Loucy (cell line): ENCODE data around the gene DNAJC22.
A peak's percentile ranks its signal among the peaks of the same experiment; 100 is the strongest.

Experiments
- H2AFZ ChIP-seq: fragments of 200-600 bp; sonication (generic); 2 replicates; pipeline ENCODE4 v1.6.0; 2016; ENCODE audit warnings: antibody characterized with exemption, mild to moderate bottlenecking, low read length, moderate library complexity
- H3F3A ChIP-seq: fragments of 200-600 bp; 2 replicates; pipeline ENCODE4 v1.6.0; 2016; ENCODE audit warnings: antibody characterized with exemption, low read depth, mild to moderate bottlenecking
- H3K27me3 ChIP-seq: fragments of 200-600 bp; sonication (generic); 2 replicates; pipeline ENCODE4 v1.6.1; 2014; ENCODE audit warnings: low read length, mild to moderate bottlenecking; ENCODE audit not compliant: insufficient read depth, poor library complexity, severe bottlenecking
- H3K36me3 ChIP-seq: fragments of 200-600 bp; sonication (generic); 2 replicates; pipeline ENCODE4 v1.6.1; 2016; ENCODE audit warnings: low read length; ENCODE audit not compliant: insufficient read depth
- H3K4me1 ChIP-seq: fragments of 200-600 bp; sonication (generic); 2 replicates; pipeline ENCODE4 v1.5.1; 2014; ENCODE audit warnings: low read length, mild to moderate bottlenecking; ENCODE audit not compliant: insufficient read depth, poor library complexity, severe bottlenecking
- H3K4me2 ChIP-seq: fragments of 200-600 bp; sonication (generic); 2 replicates; pipeline ENCODE4 v1.6.0; 2014; ENCODE audit warnings: antibody characterized with exemption, low read length, low read depth, mild to moderate bottlenecking; ENCODE audit not compliant: poor library complexity, severe bottlenecking
- H3K4me3 ChIP-seq: fragments of 200-600 bp; sonication (generic); 2 replicates; pipeline ENCODE4 v1.5.1; 2014; ENCODE audit warnings: low read length, mild to moderate bottlenecking, mixed read lengths; ENCODE audit not compliant: poor library complexity, severe bottlenecking
- H3K79me2 ChIP-seq: fragments of 200-600 bp; sonication (generic); 2 replicates; pipeline ENCODE4 v1.6.1; 2014; ENCODE audit warnings: low read length; ENCODE audit not compliant: insufficient read depth
- H3K9ac ChIP-seq: fragments of 200-600 bp; sonication (generic); 2 replicates; pipeline ENCODE4 v1.6.0; 2014; ENCODE audit warnings: mild to moderate bottlenecking, low read depth, low read length, moderate library complexity; ENCODE audit not compliant: poor library complexity, severe bottlenecking
- H3K9me2 ChIP-seq: fragments of 200-600 bp; sonication (generic); replicated peaks from 2 replicates; pipeline ENCODE4 v1.6.1; 2016; ENCODE audit warnings: low read depth, low read length, mixed read lengths
- H3K9me3 ChIP-seq: fragments of 200-600 bp; sonication (generic); 2 replicates; pipeline ENCODE4 v1.6.1; 2014; ENCODE audit warnings: mild to moderate bottlenecking, antibody characterized with exemption, low read length, low read depth; ENCODE audit not compliant: insufficient read depth
- H4K20me1 ChIP-seq: fragments of 200-600 bp; sonication (generic); 2 replicates; pipeline ENCODE4 v1.6.0; 2014; ENCODE audit warnings: antibody characterized with exemption, low read length, mild to moderate bottlenecking; ENCODE audit not compliant: insufficient read depth, poor library complexity, severe bottlenecking
- CTCF ChIP-seq: fragments of 200-600 bp; sonication (generic); conservative IDR thresholded peaks from 2 replicates; pipeline ENCODE4 v1.5.1; 2014; ENCODE audit warnings: mild to moderate bottlenecking, antibody characterized with exemption, low read length
- EZH2phosphoT487 ChIP-seq: fragments of 200-600 bp; IDR thresholded peaks from 2 replicates; pipeline ENCODE4 v1.6.1; 2018; ENCODE audit warnings: antibody characterized with exemption, mild to moderate bottlenecking, moderate library complexity, borderline replicate concordance

Gene DNAJC22

GRCh38 chr12:49322367-49322707, 24.4 kb upstream of the DNAJC22 start:
- H3K36me3 ChIP-seq: peaks cover 16% of the 10 kb centered on the region; the same call in 1 of the 2 replicates
- no peaks in the 10 kb centered on the region for H3K9me2 ChIP-seq
- H3K27me3 ChIP-seq: no peaks in the 10 kb centered on the region
- H3K9me3 ChIP-seq: no peaks in the 10 kb centered on the region
- H3K4me1 ChIP-seq: peaks cover 23% of the 10 kb centered on the region
- peak overlapping the region; percentile 76 for H2AFZ ChIP-seq
- H3K9ac ChIP-seq: peak overlapping the region; percentile 91
- no peak for TF ChIP-seq EZH2phosphoT487
- no peak for TF ChIP-seq CTCF
- H3K4me2 ChIP-seq: peak overlapping the region; percentile 87
- H3F3A ChIP-seq: no peaks in the 10 kb centered on the region
- peak overlapping the region; percentile 90 for H3K4me3 ChIP-seq
- H4K20me1 ChIP-seq: peaks cover 5% of the 10 kb centered on the region
- peaks cover 46% of the 10 kb centered on the region for H3K79me2 ChIP-seq

GRCh38 chr12:49322708-49323523, 23.8 kb upstream of the DNAJC22 start, which contains the start of gene TROAP:
TROAP (plus strand) TSS chr12:49323255; CDS start chr12:49323609, 354 bp downstream.
- peaks cover 17% of the 10 kb centered on the region; the same call in 1 of the 2 replicates for H3K36me3 ChIP-seq
- no peaks in the 10 kb centered on the region for H3F3A ChIP-seq
- peak within 1 kb of the TSS; percentile 87 for H3K4me2 ChIP-seq
- H4K20me1 ChIP-seq: peaks cover 5% of the 10 kb centered on the region
- no peaks in the 10 kb centered on the region for H3K9me2 ChIP-seq
- H3K4me1 ChIP-seq: peaks cover 23% of the 10 kb centered on the region
- no peak for TF ChIP-seq EZH2phosphoT487
- no peak for TF ChIP-seq CTCF
- no peaks in the 10 kb centered on the region for H3K27me3 ChIP-seq
- peak within 1 kb of the TSS; percentile 90 for H3K4me3 ChIP-seq
- H3K9me3 ChIP-seq: no peaks in the 10 kb centered on the region
- peaks cover 48% of the 10 kb centered on the region for H3K79me2 ChIP-seq
- peak within 1 kb of the TSS; percentile 93 for H3K9ac ChIP-seq
- H2AFZ ChIP-seq: peak within 1 kb of the TSS; percentile 76

DNA sequence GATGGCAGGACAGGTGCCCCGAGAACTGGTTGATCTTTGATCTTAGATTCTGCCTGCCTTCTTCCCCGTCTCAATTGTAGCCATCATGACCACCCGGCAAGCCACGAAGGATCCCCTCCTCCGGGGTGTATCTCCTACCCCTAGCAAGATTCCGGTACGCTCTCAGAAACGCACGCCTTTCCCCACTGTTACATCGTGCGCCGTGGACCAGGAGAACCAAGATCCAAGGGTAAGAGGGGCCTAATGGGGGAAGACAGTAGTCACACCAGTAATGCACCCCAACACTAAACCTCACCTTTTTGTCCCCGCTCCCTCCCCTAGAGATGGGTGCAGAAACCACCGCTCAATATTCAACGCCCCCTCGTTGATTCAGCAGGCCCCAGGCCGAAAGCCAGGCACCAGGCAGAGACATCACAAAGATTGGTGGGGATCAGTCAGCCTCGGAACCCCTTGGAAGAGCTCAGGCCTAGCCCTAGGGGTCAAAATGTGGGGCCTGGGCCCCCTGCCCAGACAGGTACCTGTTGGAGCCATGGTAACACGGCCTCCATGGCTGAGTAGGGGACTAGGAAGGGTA, 23.1 kb upstream of the DNAJC22 start:
- peak overlapping the region; percentile 76 for H2AFZ ChIP-seq
- H3K4me3 ChIP-seq: peak overlapping the region; percentile 90
- H3K4me2 ChIP-seq: peak overlapping the region; percentile 83
- no peaks in the 10 kb centered on the region for H3K9me3 ChIP-seq
- peaks cover 23% of the 10 kb centered on the region for H3K4me1 ChIP-seq
- peaks cover 5% of the 10 kb centered on the region for H4K20me1 ChIP-seq
- TF ChIP-seq EZH2phosphoT487 (no peak), CTCF (no peak)
- H3F3A ChIP-seq: no peaks in the 10 kb centered on the region
- peak overlapping the region; percentile 93 for H3K9ac ChIP-seq
- no peaks in the 10 kb centered on the region for H3K27me3 ChIP-seq
- H3K79me2 ChIP-seq: peaks cover 48% of the 10 kb centered on the region
- peaks cover 17% of the 10 kb centered on the region; the same call in 1 of the 2 replicates for H3K36me3 ChIP-seq
- H3K9me2 ChIP-seq: no peaks in the 10 kb centered on the region
